Keratinocyte (primary cell): ENCODE results near the gene BEAN1. TPM values are rescaled to one million over a fixed set of nuclear protein-coding genes. Genes with fewer than 3 reads are reported as not detected.

Source experiments
- DNase-seq: peaks from one replicate; pipeline ENCODE4 v3.0.0-alpha.2; 2011; ENCODE audit warnings: low read depth, missing footprints, low spot score
- FAIRE-seq: peaks from 2 replicates; lab custom pipeline; 2011; peaks lifted over from hg19 to GRCh38; lab: Jason Lieb, UNC
- H2AFZ ChIP-seq: 2 replicates; pipeline ENCODE4 v1.6.0; 2012; ENCODE audit warnings: low read length, control low read depth, inconsistent platforms; ENCODE audit not compliant: control insufficient read depth
- H3K27ac ChIP-seq: 2 replicates; pipeline ENCODE4 v1.5.1; 2011; ENCODE audit warnings: low read length; ENCODE audit not compliant: control insufficient read depth, insufficient read depth
- H3K27me3 ChIP-seq: 3 replicates; pipeline ENCODE4 v1.6.0; 2011; ENCODE audit warnings: low read length; ENCODE audit not compliant: control insufficient read depth, insufficient read depth; ENCODE audit errors: extremely low read depth
- H3K36me3 ChIP-seq, 2 experiments: 2 replicates in 1 of 2; 3 replicates in 1 of 2; pipeline ENCODE4 v1.5.1; 2011; ENCODE audit warnings: low read length in 2 of 2, mild to moderate bottlenecking in 1 of 2; ENCODE audit not compliant: control insufficient read depth in 2 of 2, insufficient read depth in 2 of 2; ENCODE audit errors: extremely low read depth in 1 of 2
- H3K4me1 ChIP-seq: 3 replicates; pipeline ENCODE4 v1.5.1; 2011; ENCODE audit warnings: low read length; ENCODE audit not compliant: control insufficient read depth, insufficient read depth; ENCODE audit errors: extremely low read depth
- H3K4me2 ChIP-seq: 3 replicates; pipeline ENCODE4 v1.6.0; 2011; ENCODE audit warnings: low read depth, low read length; ENCODE audit not compliant: control insufficient read depth, insufficient read depth; ENCODE audit errors: extremely low read depth
- H3K4me3 ChIP-seq, 3 experiments: fragments of 200-600 bp in 1 of 3; sonication (generic) in 1 of 3; 2 replicates in 2 of 3; 3 replicates in 1 of 3; pipeline ENCODE4 v1.5.1; 2011 to 2016; ENCODE audit warnings: low read length in 3 of 3, mild to moderate bottlenecking in 3 of 3, control low read depth in 2 of 3, inconsistent platforms in 1 of 3, low read depth in 1 of 3, mixed read lengths in 1 of 3, mixed run types in 1 of 3, moderate library complexity in 1 of 3; ENCODE audit not compliant: control insufficient read depth in 2 of 3, insufficient read depth in 2 of 3; ENCODE audit errors: extremely low read depth in 1 of 3
- H3K79me2 ChIP-seq: 2 replicates; pipeline ENCODE4 v1.6.0; 2012; ENCODE audit warnings: low read length; ENCODE audit not compliant: control insufficient read depth, insufficient read depth
- H3K9ac ChIP-seq: 3 replicates; pipeline ENCODE4 v1.6.0; 2011; ENCODE audit warnings: low read length; ENCODE audit not compliant: control insufficient read depth, insufficient read depth; ENCODE audit errors: extremely low read depth
- H3K9me1 ChIP-seq: 3 replicates; pipeline ENCODE4 v1.6.0; 2011; ENCODE audit warnings: low read length; ENCODE audit not compliant: control insufficient read depth, insufficient read depth; ENCODE audit errors: extremely low read depth
- H3K9me3 ChIP-seq: 2 replicates; pipeline ENCODE4 v1.5.1; 2012; ENCODE audit warnings: low read depth, low read length; ENCODE audit not compliant: control insufficient read depth
- H4K20me1 ChIP-seq: 3 replicates; pipeline ENCODE4 v1.6.0; 2011; ENCODE audit warnings: low read length; ENCODE audit not compliant: control insufficient read depth, insufficient read depth; ENCODE audit errors: extremely low read depth
- EZH2 ChIP-seq: IDR thresholded peaks from one replicate; pipeline ENCODE4 v1.6.1; 2012; ENCODE audit warnings: inconsistent platforms, mild to moderate bottlenecking, low read length, moderate library complexity
- dilution Hi-C: fragments of 300-500 bp; cut with MboI; formaldehyde crosslinking; loops from one replicate; pipeline ENCODE4 v1.7.0; 2020; ENCODE audit warnings: low sequenced_read_pairs; ENCODE audit not compliant: extremely low pct_ligation_motif_present
- polyA plus RNA-seq, 5 experiments: library from polyadenylated mRNA; depleted of rRNA in 3 of 5; stranded (reverse) in 3 of 5; stranded (forward) in 1 of 5; unstranded in 1 of 5; fragments of >200 nt; gene quantifications; 1 replicate in 1 of 5; 2 replicates in 3 of 5; 3 replicates in 1 of 5; pipeline versions ENCODE4 v1.2.1 to v1.2.3, GENCODE V29; 2011 to 2012; ENCODE audit warnings: missing spikeins in 2 of 5, low read depth in 1 of 5, low replicate concordance in 1 of 5
- TF ChIP-seq, protein P1 (sequence below), 3 experiments: IDR thresholded peaks in 1 of 3; conservative IDR thresholded peaks in 1 of 3; optimal IDR thresholded peaks in 1 of 3; 2 replicates in 2 of 3; 3 replicates in 1 of 3; pipeline versions ENCODE3 to v1.5.1; 2011; ENCODE audit warnings: low read length in 3 of 3, mild to moderate bottlenecking in 3 of 3, moderate library complexity in 2 of 3, control low read depth in 1 of 3, inconsistent platforms in 1 of 3; ENCODE audit not compliant: insufficient read depth in 2 of 3; ENCODE audit errors: extremely low read depth in 1 of 3

Gene BEAN1
- polyA plus RNA-seq, 1 donor (not counting 4 experiments of a cell fraction or from before 2014, with no cell fraction given): 0.24 TPM

DNA sequence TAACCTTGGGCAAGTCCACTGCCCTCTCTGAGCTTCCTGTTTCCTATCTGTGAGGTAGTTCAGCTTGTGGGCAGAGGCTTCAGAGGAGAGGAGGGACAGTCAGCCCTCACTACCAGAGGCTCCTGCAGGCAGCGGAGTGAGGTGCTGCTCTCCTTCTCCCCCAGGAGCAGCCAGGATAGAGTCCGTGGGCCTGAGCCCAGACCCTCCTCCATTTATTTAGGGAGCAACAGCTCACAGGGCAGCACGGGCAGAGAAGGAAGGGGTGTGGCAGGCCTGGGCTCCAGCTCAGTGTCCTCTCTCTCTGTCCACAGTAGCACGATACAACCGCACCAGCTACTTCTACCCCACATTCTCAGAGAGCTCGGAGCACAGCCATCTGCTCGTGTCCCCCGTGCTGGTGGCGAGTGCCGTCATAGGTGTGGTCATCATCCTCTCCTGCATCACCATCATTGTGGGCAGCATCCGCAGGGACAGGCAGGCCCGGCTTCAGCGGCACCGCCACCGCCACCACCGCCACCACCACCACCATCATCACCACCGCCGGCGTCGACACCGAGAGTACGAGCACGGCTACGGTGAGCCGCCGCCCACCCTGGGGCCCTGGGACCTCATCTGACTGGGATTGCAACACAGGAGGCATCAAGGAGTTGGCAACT, 42.3 kb downstream of the BEAN1 start:
- no peaks in the 10 kb centered on the region for H4K20me1 ChIP-seq
- H3K27ac ChIP-seq: no peak overlapping the region
- H3K9ac ChIP-seq: no peak overlapping the region
- no peak overlapping the region for H2AFZ ChIP-seq
- dilution Hi-C loops: no loop called here
- H3K9me1 ChIP-seq: no peaks in the 10 kb centered on the region
- H3K4me3 ChIP-seq: no peak overlapping the region
- no peak for FAIRE-seq
- no peaks in the 10 kb centered on the region for H3K79me2 ChIP-seq
- no peaks in the 10 kb centered on the region for H3K36me3 ChIP-seq
- H3K27me3 ChIP-seq: peaks cover 6% of the 10 kb centered on the region
- H3K4me1 ChIP-seq: no peaks in the 10 kb centered on the region
- no peak for DNase-seq
- no peak overlapping the region for H3K4me2 ChIP-seq
- TF ChIP-seq, protein P1, sequence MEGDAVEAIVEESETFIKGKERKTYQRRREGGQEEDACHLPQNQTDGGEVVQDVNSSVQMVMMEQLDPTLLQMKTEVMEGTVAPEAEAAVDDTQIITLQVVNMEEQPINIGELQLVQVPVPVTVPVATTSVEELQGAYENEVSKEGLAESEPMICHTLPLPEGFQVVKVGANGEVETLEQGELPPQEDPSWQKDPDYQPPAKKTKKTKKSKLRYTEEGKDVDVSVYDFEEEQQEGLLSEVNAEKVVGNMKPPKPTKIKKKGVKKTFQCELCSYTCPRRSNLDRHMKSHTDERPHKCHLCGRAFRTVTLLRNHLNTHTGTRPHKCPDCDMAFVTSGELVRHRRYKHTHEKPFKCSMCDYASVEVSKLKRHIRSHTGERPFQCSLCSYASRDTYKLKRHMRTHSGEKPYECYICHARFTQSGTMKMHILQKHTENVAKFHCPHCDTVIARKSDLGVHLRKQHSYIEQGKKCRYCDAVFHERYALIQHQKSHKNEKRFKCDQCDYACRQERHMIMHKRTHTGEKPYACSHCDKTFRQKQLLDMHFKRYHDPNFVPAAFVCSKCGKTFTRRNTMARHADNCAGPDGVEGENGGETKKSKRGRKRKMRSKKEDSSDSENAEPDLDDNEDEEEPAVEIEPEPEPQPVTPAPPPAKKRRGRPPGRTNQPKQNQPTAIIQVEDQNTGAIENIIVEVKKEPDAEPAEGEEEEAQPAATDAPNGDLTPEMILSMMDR (optimal IDR thresholded peaks at IDR 0.05 in 1 of 3, IDR thresholded peaks at IDR 0.05 in 1 of 3, conservative IDR thresholded peaks at IDR 0.05 in 1 of 3; ENCODE audit: extremely low read depth in 1 of 3, insufficient read depth in 2 of 3, low read length in 3 of 3): no peak
- no peak for TF ChIP-seq EZH2
- H3K9me3 ChIP-seq: no peaks in the 10 kb centered on the region

DNA sequence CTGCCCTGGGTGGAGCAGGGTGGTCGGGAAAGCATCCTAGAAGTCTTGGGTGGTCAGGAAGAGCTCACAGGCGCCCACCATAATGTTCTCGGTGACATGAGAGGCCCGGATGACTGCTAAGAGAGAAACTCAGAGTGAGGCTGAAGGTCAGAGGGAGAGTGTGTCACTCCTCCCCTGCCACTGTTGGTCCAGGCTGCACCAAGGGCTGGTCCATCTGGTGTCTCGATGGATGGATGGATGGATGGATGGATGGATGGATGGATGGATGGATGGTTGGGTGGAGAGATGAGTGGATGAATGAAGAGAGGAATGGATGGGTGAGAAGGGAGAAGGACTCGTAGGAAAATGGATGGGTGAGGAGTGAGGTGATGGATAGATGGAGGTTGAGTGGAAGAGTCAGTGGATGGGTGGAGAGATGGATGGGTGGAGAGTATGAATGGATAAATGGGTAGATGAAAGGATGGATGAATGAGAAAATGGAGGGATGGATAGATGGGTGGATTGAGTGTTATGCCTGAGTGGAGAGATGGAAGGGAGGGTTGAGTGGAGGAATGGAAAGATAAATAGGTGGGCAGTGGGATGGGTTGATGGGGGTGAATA, 43.0 kb downstream of the BEAN1 start:
- FAIRE-seq: no peak
- H3K36me3 ChIP-seq: no peaks in the 10 kb centered on the region
- dilution Hi-C loops: no loop called here
- H3K79me2 ChIP-seq: no peaks in the 10 kb centered on the region
- H3K9me3 ChIP-seq: no peaks in the 10 kb centered on the region
- no peaks in the 10 kb centered on the region for H3K4me1 ChIP-seq
- no peak overlapping the region for H3K4me2 ChIP-seq
- no peak for TF ChIP-seq EZH2
- TF ChIP-seq, protein P1 (optimal IDR thresholded peaks at IDR 0.05 in 1 of 3, IDR thresholded peaks at IDR 0.05 in 1 of 3, conservative IDR thresholded peaks at IDR 0.05 in 1 of 3; ENCODE audit: extremely low read depth in 1 of 3, insufficient read depth in 2 of 3, low read length in 3 of 3): no peak
- no peak overlapping the region for H3K4me3 ChIP-seq
- H4K20me1 ChIP-seq: no peaks in the 10 kb centered on the region
- no peak overlapping the region for H3K27ac ChIP-seq
- H3K27me3 ChIP-seq: peaks cover 6% of the 10 kb centered on the region
- no peak for DNase-seq
- H3K9me1 ChIP-seq: no peaks in the 10 kb centered on the region
- H2AFZ ChIP-seq: no peak overlapping the region
- no peak overlapping the region for H3K9ac ChIP-seq
